K562 (cell line): ENCODE measurements around the gene ZDHHC3. TPM values are rescaled to one million over a fixed set of nuclear protein-coding genes. Genes with fewer than 3 reads are reported as not detected.
A peak's percentile ranks its signal among the peaks of the same experiment; 100 is the strongest.

Experiments
- ATAC-seq: fragments of 200-7000 bp; cut with Tn5 transposase; 3 replicates; pipeline ENCODE4 v1.9.1; 2020; ENCODE audit warnings: moderate library complexity
- BruUV-seq: library from RNA; stranded (reverse); fragments of 400-500 nt; replicated peaks from 2 replicates; lab custom pipeline; 2021; lab: Mats Ljungman, UMichigan
- CTCF ChIA-PET: fragments of 300-600 bp; formaldehyde crosslinking; extraction: SDS; loops from one replicate; lab custom pipeline; 2021; ENCODE audit warnings: low intra/inter-chr PET ratio; lab: Yijun Ruan, JAX
- POLR2A ChIA-PET: fragments of 300-600, 350-650 bp; sonication (Branson Sonifier 250); formaldehyde crosslinking; extraction: SDS; loops from one replicate; lab custom pipeline; 2021; ENCODE audit warnings: antibody characterized with exemption, inconsistent platforms; lab: Yijun Ruan, JAX
- DNase-seq, 4 experiments: peaks; one replicate each; pipeline versions ENCODE4 v3.0.0 to v3.0.0-alpha.2; 2011 to 2018; ENCODE audit warnings: low spot score in 3 of 4, mixed read lengths in 3 of 4; ENCODE audit errors: extremely low read depth in 1 of 4
- FAIRE-seq: peaks from 2 replicates; lab custom pipeline; 2011; peaks lifted over from hg19 to GRCh38; lab: Jason Lieb, UNC
- H2AFZ ChIP-seq: 2 replicates; pipeline ENCODE4 v1.6.0; 2011; ENCODE audit warnings: low read depth, low read length, control low read depth, inconsistent platforms
- H3K27ac ChIP-seq: fragments of 200-600 bp; 3 replicates; pipeline ENCODE4 v1.8.0; 2011; ENCODE audit warnings: low read depth, mild to moderate bottlenecking, control low read depth, inconsistent platforms, low read length, moderate library complexity, mixed read lengths; ENCODE audit errors: extremely low read depth
- H3K27me3 ChIP-seq, 2 experiments: fragments of 300-600 bp in 1 of 2; 2 replicates in 1 of 2; 3 replicates in 1 of 2; pipeline versions ENCODE4 v1.6.0 to v1.8.0; 2011; ENCODE audit warnings: inconsistent platforms in 2 of 2, low read length in 2 of 2, mild to moderate bottlenecking in 1 of 2, mixed read lengths in 1 of 2, moderate library complexity in 1 of 2; ENCODE audit not compliant: control insufficient read depth in 2 of 2, insufficient read depth in 2 of 2
- H3K36me3 ChIP-seq: fragments of 300-600 bp; 3 replicates; pipeline ENCODE4 v1.8.0; 2011; ENCODE audit warnings: mild to moderate bottlenecking, low read length, inconsistent platforms; ENCODE audit not compliant: control insufficient read depth, insufficient read depth
- H3K4me1 ChIP-seq, 2 experiments: fragments of 200-600 bp in 1 of 2; replicated peaks in 1 of 2; 2 replicates in 1 of 2; 3 replicates in 1 of 2; pipeline versions ENCODE4 v1.5.1 to v1.8.0; 2011; ENCODE audit warnings: inconsistent platforms in 2 of 2, low read length in 2 of 2, mild to moderate bottlenecking in 1 of 2, mixed read lengths in 1 of 2, moderate library complexity in 1 of 2; ENCODE audit not compliant: control insufficient read depth in 2 of 2, insufficient read depth in 2 of 2
- H3K4me2 ChIP-seq: 2 replicates; pipeline ENCODE4 v1.6.1; 2011; ENCODE audit warnings: low read length, control low read depth, inconsistent platforms, mixed read lengths; ENCODE audit not compliant: insufficient read depth
- H3K4me3 ChIP-seq: fragments of 200-600 bp; sonication (generic), shearing (Covaris generic); 2 replicates; pipeline ENCODE4 v1.5.1; 2016; ENCODE audit warnings: control low read depth, inconsistent platforms
- H3K79me2 ChIP-seq: fragments of 200-600 bp; 3 replicates; pipeline ENCODE4 v1.8.0; 2011; ENCODE audit warnings: low read length, inconsistent platforms; ENCODE audit not compliant: control insufficient read depth, insufficient read depth
- H3K9ac ChIP-seq, 2 experiments: 2 replicates each; pipeline versions ENCODE4 v1.6.0 to v1.6.1; 2011; ENCODE audit warnings: low read depth in 2 of 2, low read length in 2 of 2, control low read depth in 1 of 2, inconsistent platforms in 1 of 2, mild to moderate bottlenecking in 1 of 2, mixed read lengths in 1 of 2; ENCODE audit not compliant: insufficient read depth in 1 of 2
- H3K9me1 ChIP-seq: one replicate; pipeline ENCODE4 v1.6.0; 2011; ENCODE audit warnings: inconsistent platforms, mild to moderate bottlenecking, low read length, moderate library complexity; ENCODE audit not compliant: control insufficient read depth, insufficient read depth
- H3K9me3 ChIP-seq: replicated peaks from 2 replicates; pipeline ENCODE4 v1.5.1; 2011; ENCODE audit warnings: low read depth, low read length, inconsistent platforms; ENCODE audit not compliant: control insufficient read depth, insufficient read depth
- H4K20me1 ChIP-seq: replicated peaks from 2 replicates; pipeline ENCODE4 v1.6.1; 2011; ENCODE audit warnings: low read length, inconsistent platforms, mixed read lengths; ENCODE audit not compliant: control insufficient read depth, insufficient read depth
- ARID3A ChIP-seq: IDR thresholded peaks from 2 replicates; pipeline ENCODE4 v1.6.1; 2012; ENCODE audit warnings: low read depth, low read length, improper control_type of control experiment, borderline replicate concordance
- PBX2 ChIP-seq, 2 experiments: IDR thresholded peaks in 1 of 2; conservative IDR thresholded peaks in 1 of 2; 2 replicates each; pipeline ENCODE4 v1.6.1; 2016; ENCODE audit warnings: low read depth in 2 of 2, mild to moderate bottlenecking in 1 of 2, missing compliant biosample characterization in 1 of 2, missing genetic modification characterization in 1 of 2, moderate library complexity in 1 of 2
- RUNX1 ChIP-seq: sonication (generic); IDR thresholded peaks from 2 replicates; pipeline ENCODE4 v1.6.1; 2016; ENCODE audit warnings: antibody characterized with exemption, low read depth
- WGBS: fragments of 100-300 bp; shearing (Covaris generic); methylation state at CpG from one replicate; pipeline ENCODE4 v1.1.6; 2016; ENCODE audit warnings: low coverage, mixed read lengths; ENCODE audit not compliant: insufficient coverage; ENCODE audit errors: missing lambda C conversion rate; 5-methylcytosine and 5-hydroxymethylcytosine counted together
- in situ Hi-C: fragments of 300-500 bp; cut with MboI; formaldehyde crosslinking; loops from 4 replicates; pipeline ENCODE4 v1.15.0; 2018; ENCODE audit warnings: inconsistent platforms, mixed read lengths
- intact Hi-C: fragments of 100-400 bp; cut with micrococcal nuclease; formaldehyde crosslinking; loops from 2 replicates; pipeline ENCODE4 v1.14.2; 2022
- polyA plus RNA-seq, 8 experiments: library from polyadenylated mRNA; depleted of rRNA in 4 of 8; stranded (reverse) in 5 of 8; unstranded in 3 of 8; fragments of >200 nt; fragmentation: Nextera tagmentation in 2 of 8; fragmentation: Illumina TruSeq in 1 of 8; extraction: Ambion mirVana in 2 of 8; extraction: Trizol in 1 of 8; gene quantifications; 2 replicates each; pipeline versions ENCODE4 v1.2.1 to v1.2.3, GENCODE V29; 2011 to 2014; ENCODE audit warnings: inconsistent platforms in 1 of 8, missing spikeins in 1 of 8
- total RNA-seq, 7 experiments: library from RNA; depleted of rRNA in 6 of 7; stranded (reverse); fragments of >200 nt in 6 of 7; fragmentation: Illumina TruSeq in 2 of 7; extraction: Trizol in 2 of 7; gene quantifications; 2 replicates each; pipeline versions ENCODE4 v1.2.1 to v1.2.3, GENCODE V29; 2011 to 2021; ENCODE audit warnings: low replicate concordance in 1 of 7

The ZDHHC3 gene
- total and polyA plus RNA-seq, 9 of the 15 experiments (the other 6 are each of a cell fraction or from before 2014, with no cell fraction given) = 10.3 to 120 (median 67.2) TPM

- POLR2A ChIA-PET = no interaction called here
- no peaks in the 10 kb centered on the region for H3K9me3 ChIP-seq
- H2AFZ ChIP-seq = no peak overlapping the region
- H3K4me2 ChIP-seq = no peak overlapping the region
- no peak overlapping the region for H3K9ac ChIP-seq
- DNase-seq (no peak), FAIRE-seq (no peak), ATAC-seq (no peak)
- no peaks in the 10 kb centered on the region for H3K36me3 ChIP-seq
- H3K27ac ChIP-seq = no peak overlapping the region
- in situ Hi-C loops = loop anchor here (5.0 kb wide), 1 partner anchor 366 kb away; no protein-coding TSS in a partner anchor
- no peaks in the 10 kb centered on the region for H4K20me1 ChIP-seq
- 0% methylated on average over 2 of the region's 2 CpGs for WGBS
- no peaks in the 10 kb centered on the region for H3K4me1 ChIP-seq
- H3K4me3 ChIP-seq = no peak overlapping the region
- no peak for TF ChIP-seq PBX2 (CRISPR knock-in tag; IDR thresholded peaks at IDR 0.05; ENCODE audit: low read depth)
- TF ChIP-seq PBX2 (tag; conservative IDR thresholded peaks at IDR 0.05; ENCODE audit: low read depth) = 0 out of 2 replicates have a peak, but pooled peaks have one; percentile 16
- no peak for TF ChIP-seq ARID3A
- TF ChIP-seq RUNX1 = no peak
- CTCF ChIA-PET = no interaction called here
- H3K79me2 ChIP-seq = no peaks in the 10 kb centered on the region
- no peaks in the 10 kb centered on the region for H3K9me1 ChIP-seq
- BruUV-seq = no TSS peak
- H3K27me3 ChIP-seq = peaks cover 41 to 66% of the 10 kb centered on the region in 2 experiments; a peak in 4 of 5 replicates
- intact Hi-C loops = no loop called here
Measured at GRCh38 chr3:44903314-44903713, 72.7 kb downstream of the ZDHHC3 start.
